GM21786 (cell line): ENCODE measurements around the gene MTOR.
A peak's percentile ranks its signal among the peaks of the same experiment; 100 is the strongest.
"Not testable (repeated sequence)": the region's sequence is repeated elsewhere in the genome, so short reads cannot be mapped to it uniquely, and the experiment has no call there.

Source experiments
- ATAC-seq: cut with Tn5 transposase; IDR thresholded peaks from one replicate; pipeline ENCODE4 v1.9.1; 2021; ENCODE audit not compliant: unreplicated experiment

Gene MTOR

DNA sequence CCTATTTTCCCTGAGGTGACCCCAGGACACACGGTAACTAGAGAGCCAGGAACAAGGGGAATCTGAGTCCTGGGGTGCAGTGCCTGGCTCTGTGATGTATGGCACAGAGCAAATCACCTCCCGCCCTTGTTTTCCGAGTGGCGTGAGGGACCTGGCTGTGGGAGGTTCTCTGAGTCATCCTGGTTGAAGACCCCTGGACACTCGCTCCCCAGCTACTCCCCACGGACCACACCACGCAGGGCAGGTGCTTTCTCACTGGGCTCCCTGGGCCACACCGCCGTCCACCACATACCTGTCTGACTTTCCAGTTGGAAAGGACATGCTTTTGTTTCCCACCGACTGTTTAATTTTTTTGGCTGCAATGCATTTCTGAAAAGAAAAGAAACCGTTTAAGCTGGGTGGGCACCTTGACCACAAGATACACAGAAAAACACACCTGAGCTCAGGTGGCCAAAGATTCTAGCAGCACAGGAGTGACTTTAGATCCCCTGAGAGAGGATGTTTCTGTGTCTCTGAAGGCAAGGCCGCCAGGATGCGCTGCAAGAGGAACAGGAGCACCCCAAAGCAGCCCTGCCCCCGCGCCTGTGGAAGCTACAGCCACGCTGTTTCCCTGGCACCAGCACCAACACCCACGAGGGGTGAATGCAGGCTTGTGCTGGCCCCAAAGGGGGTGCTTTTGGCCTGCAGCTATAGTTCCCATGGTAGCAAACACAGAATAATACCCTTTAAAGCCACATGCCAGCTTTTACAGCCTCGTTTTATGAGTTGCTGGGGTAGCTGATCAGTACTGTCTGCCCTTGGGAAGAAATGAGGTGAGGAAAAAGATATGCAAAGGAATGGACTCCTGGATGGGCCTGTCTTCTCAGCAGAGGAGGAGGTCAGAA, 194.4 kb downstream of the MTOR start:
- no peak for ATAC-seq

GRCh38 chr1:11065796-11066195, 196.6 kb downstream of the MTOR start:
- no peak for ATAC-seq

- no peak for ATAC-seq
Observed at GRCh38 chr1:11064942-11065341, 197.4 kb downstream of the MTOR start.

DNA sequence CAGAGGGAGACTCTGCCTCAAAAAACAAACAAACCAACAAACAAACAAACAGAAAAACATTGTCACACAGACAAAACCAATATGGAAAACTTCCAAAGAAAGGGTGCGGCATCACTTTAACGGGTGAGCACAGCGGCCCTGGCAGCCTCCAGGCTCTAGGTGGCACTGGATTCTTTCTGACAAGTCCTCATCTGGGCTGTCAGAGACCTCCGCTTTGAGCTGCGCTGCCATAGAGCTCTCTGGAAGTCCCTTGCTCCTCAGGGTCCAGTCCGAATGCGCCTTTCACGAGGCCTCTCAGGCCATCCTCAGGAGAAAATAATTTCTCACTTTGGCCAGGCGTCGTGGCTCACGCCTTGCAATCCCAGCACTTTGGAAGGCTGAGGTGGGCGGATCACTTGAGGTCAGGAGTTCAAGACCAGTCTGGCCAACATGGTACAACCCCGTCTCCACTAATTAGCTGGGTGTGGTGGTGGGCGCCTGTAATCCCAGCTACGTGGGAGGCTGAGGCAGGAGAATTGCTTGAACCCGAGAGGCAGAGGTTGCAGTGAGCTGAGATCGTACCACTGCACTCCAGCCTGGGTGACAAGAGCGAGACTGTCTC, 198.3 kb downstream of the MTOR start:
- not testable (repeated sequence) for ATAC-seq

- ATAC-seq: no peak
Observed at GRCh38 chr1:11062965-11063401, 199.4 kb downstream of the MTOR start.

DNA sequence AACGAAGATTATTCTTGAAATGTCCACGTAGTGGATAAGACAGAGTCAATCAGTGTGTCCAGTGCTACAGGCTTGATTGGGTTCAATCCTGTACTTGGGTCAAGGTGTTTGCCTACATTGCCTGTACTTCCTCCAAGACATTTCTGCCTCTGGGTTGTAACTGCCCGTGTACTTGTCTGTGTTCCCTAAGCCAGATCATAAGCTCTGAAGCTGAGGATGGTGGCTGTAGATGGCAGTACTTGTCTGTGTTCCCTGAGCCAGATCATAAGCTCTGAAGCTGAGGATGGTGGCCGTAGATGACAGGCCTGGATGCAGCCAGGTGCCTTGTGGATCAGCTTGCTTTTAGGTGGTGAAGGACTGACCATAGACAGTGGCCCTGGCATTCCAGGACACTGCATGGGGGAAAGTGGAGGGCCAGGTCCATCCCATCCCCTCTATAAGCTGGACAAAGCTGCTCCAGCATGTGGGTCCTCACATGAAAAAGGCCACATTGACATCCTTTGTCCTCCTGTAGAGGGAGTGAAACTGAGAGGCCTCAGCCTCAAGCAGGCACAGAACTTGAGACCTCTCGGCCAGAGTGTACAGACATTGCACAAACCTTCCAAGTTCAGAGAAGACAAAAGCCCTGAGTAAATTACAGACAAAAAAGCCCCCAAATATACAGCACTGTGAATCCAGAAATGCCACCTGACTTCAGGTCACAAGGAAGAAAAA, 200.5 kb downstream of the MTOR start:
- ATAC-seq: no peak

DNA sequence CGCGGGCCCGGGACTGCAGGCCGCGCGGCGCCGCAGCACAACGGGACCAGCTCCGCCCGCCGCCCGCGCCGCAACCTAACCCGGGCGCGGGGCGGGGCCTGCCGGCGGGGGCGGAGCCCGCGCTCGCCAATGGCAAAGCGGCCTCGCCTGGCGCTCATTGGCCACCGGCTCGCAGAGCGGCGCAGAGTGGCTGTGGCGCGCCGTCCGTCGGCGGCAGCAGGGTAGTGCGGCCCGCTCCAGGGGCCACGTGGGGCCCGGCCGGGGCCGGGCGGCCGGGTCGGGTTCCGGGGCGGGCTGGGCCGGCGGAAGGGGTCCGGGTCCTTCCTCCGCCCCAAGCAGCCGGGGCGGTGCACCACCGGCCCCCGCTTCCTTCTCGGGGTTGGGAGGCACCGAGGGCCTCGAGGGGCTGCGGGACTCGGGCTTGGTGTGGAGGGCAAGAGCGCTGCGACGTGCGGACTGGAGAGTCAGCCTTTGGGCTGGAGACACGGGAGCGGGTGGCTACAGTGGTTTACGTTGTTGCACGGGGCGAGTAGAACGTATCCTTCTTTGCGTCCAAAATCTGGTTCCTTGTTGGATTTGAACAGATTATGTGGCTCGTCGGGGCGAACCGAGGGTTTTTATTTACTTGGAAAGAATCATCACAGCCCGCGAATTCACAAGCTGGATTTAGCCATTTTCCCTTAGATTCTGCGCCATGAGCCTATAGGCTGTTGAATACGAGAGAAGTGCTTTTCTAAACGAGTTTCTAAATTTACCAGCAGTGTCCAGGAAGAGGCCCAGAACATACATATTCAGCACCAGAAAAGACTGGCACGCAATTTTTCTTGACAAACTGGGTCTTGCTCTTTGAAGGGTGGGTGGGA, 202.2 kb downstream of the MTOR start, which contains the start of gene SRM:
TSS of gene SRM (minus strand) at position 51 of the 863 bp plus-strand sequence. CDS start 75 bp downstream, outside the sequence.
- ATAC-seq: peak; percentile 84

- peak; percentile 15 for ATAC-seq
Observed at GRCh38 chr1:11059155-11059967, 203.0 kb downstream of the MTOR start.

- no peak for ATAC-seq
Observed at GRCh38 chr1:11058595-11059154, 203.7 kb downstream of the MTOR start.

DNA sequence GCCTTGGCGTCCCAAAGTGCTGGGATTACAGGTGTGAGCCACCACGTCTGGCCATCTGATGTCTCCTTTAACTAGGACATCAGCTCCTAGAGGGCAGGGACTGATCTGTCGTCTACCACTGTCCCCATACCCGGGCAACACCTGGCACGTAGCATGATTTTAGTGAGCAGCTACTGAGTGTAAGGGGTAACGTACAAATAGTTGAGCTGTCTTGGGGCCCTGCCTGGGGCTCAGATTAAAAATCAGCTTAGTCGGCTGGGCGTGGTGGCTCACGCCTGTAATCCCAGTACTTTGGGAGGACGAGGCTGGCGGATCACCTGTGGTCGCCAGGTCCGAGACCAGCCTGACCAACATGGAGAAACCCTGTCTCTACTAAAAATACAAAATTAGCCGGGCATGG, 204.3 kb downstream of the MTOR start:
- no peak for ATAC-seq

DNA sequence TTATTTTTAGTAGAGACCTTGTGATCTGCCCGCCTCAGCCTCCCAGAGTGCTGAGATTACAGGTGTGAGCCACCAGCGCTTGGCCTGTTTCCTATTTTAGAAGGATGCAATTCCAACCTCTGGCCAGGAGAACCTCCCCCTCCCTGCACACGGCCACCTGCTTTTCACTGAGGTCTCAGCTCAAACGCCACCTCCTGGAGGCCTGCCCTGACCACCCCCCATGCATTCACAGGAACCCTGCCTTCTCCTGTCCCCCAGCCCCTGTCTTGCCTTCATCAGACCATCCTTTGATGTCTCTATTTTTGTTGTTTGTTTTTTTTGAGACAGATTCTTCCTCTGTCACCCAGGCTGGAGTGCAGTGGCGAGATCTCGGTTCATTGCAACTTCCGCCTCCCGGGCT, 204.9 kb downstream of the MTOR start:
- ATAC-seq: no peak
